Testis (tissue), 2 donors: ENCODE measurements around the gene CDC42SE1.

Experiments used
- POLR2A ChIP-seq: fragments of 450-650 bp; IDR thresholded peaks from one replicate; pipeline ENCODE4 v1.6.1; 2017; ENCODE audit warnings: antibody characterized with exemption, mild to moderate bottlenecking, moderate library complexity
- TF ChIP-seq, protein P1 (sequence below), 3 experiments: fragments of 450-650 bp in 2 of 3; fragments of 200-600 bp in 1 of 3; sonication (generic) in 1 of 3; IDR thresholded peaks; one replicate each; pipeline ENCODE4 v1.5.1; 2016 to 2019; ENCODE audit warnings: antibody characterized with exemption in 3 of 3, mild to moderate bottlenecking in 2 of 3, moderate library complexity in 1 of 3

DNA sequence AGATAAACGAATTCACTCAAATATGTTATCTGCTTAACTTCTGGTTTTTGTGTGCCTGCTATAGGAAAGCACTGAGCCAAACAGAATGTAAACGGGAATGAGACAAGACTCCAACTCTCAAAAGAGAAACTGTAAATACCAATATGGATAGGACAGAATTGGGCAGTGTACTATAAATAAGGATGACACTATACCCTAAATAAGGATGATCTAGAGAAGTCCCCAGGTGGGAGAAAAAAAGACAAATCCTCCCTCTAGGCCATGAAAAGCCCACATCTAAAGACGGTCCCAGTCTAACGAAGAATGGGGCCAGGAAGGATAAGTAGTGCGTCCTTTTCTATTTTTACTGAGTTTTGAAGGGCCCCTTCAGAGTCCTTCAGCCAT, 9.7 kb upstream of the CDC42SE1 start:
- TF ChIP-seq, protein P1, sequence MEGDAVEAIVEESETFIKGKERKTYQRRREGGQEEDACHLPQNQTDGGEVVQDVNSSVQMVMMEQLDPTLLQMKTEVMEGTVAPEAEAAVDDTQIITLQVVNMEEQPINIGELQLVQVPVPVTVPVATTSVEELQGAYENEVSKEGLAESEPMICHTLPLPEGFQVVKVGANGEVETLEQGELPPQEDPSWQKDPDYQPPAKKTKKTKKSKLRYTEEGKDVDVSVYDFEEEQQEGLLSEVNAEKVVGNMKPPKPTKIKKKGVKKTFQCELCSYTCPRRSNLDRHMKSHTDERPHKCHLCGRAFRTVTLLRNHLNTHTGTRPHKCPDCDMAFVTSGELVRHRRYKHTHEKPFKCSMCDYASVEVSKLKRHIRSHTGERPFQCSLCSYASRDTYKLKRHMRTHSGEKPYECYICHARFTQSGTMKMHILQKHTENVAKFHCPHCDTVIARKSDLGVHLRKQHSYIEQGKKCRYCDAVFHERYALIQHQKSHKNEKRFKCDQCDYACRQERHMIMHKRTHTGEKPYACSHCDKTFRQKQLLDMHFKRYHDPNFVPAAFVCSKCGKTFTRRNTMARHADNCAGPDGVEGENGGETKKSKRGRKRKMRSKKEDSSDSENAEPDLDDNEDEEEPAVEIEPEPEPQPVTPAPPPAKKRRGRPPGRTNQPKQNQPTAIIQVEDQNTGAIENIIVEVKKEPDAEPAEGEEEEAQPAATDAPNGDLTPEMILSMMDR (IDR thresholded peaks at IDR 0.05): no peak
- no peak for TF ChIP-seq POLR2A
